ENCODE measurements around the gene GSG1L.

GRCh38 chr16:28013878-28014277 lies 49.6 kb downstream of the GSG1L start:
- no peak for TF ChIP-seq CTCF (IDR thresholded peaks at IDR 0.05)
- no peak for TF ChIP-seq POLR2A (IDR thresholded peaks at IDR 0.05)
- TF ChIP-seq POLR2AphosphoS5 (IDR thresholded peaks at IDR 0.05), result no peak
